SU-DHL-6 (cell line): ENCODE measurements around the gene XPO5.

Source experiments
- H2AFZ ChIP-seq: fragments of 200-600 bp; sonication (generic); 2 replicates; pipeline ENCODE4 v1.6.1; 2014; ENCODE audit warnings: low read depth, mild to moderate bottlenecking, moderate library complexity, mixed read lengths, antibody characterized with exemption, low read length; ENCODE audit not compliant: severe bottlenecking
- H3F3A ChIP-seq: fragments of 200-600 bp; shearing (Covaris generic); 2 replicates; pipeline ENCODE4 v1.6.0; 2016; ENCODE audit warnings: antibody characterized with exemption, mild to moderate bottlenecking; ENCODE audit not compliant: insufficient read depth
- H3K27ac ChIP-seq: fragments of 200-600 bp; sonication (generic); 2 replicates; pipeline ENCODE4 v1.5.1; 2016; ENCODE audit warnings: low read depth, mild to moderate bottlenecking, low read length, moderate library complexity, mixed read lengths
- H3K27me3 ChIP-seq: fragments of 200-600 bp; sonication (generic), shearing (Covaris generic); 2 replicates; pipeline ENCODE4 v1.6.0; 2014; ENCODE audit warnings: mild to moderate bottlenecking, low read length
- H3K36me3 ChIP-seq: fragments of 200-600 bp; sonication (generic); 2 replicates; pipeline ENCODE4 v1.6.1; 2014; ENCODE audit warnings: mild to moderate bottlenecking, low read length, mixed read lengths
- H3K4me2 ChIP-seq: fragments of 300-600, 200-600 bp; shearing (Covaris generic), sonication (generic); 2 replicates; pipeline ENCODE4 v1.6.0; 2014; ENCODE audit warnings: low read length, low read depth, mild to moderate bottlenecking; ENCODE audit not compliant: poor library complexity, severe bottlenecking
- H3K4me3 ChIP-seq: fragments of 200-600 bp; sonication (generic); 2 replicates; pipeline ENCODE4 v1.5.1; 2014; ENCODE audit warnings: antibody characterized with exemption, low read length, mild to moderate bottlenecking, mixed read lengths; ENCODE audit not compliant: insufficient read depth, poor library complexity, severe bottlenecking
- H3K79me2 ChIP-seq: fragments of 200-600 bp; sonication (generic); 2 replicates; pipeline ENCODE4 v1.6.1; 2014; ENCODE audit warnings: mild to moderate bottlenecking, low read length, moderate library complexity; ENCODE audit not compliant: insufficient read depth
- H3K9ac ChIP-seq: fragments of 200-600 bp; sonication (generic); 2 replicates; pipeline ENCODE4 v1.7.0; 2014; ENCODE audit warnings: mild to moderate bottlenecking, low read length
- H3K9me2 ChIP-seq: fragments of 200-600 bp; sonication (generic); replicated peaks from 2 replicates; pipeline ENCODE4 v1.6.1; 2014; ENCODE audit warnings: low read length; ENCODE audit not compliant: insufficient read depth
- H3K9me3 ChIP-seq: fragments of 200-600 bp; sonication (generic); 2 replicates; pipeline ENCODE4 v1.6.1; 2014; ENCODE audit warnings: low read length, mixed read lengths; ENCODE audit not compliant: insufficient read depth
- H4K20me1 ChIP-seq: fragments of 200-600 bp; sonication (generic); 2 replicates; pipeline ENCODE4 v1.6.1; 2014; ENCODE audit warnings: low read depth, mild to moderate bottlenecking, antibody characterized with exemption, low read length, moderate library complexity, mixed read lengths
- CTCF ChIP-seq: fragments of 200-600 bp; sonication (generic); IDR thresholded peaks from one replicate; pipeline ENCODE4 v1.5.1; 2017; ENCODE audit warnings: antibody characterized with exemption, mild to moderate bottlenecking, low read length, moderate library complexity; ENCODE audit not compliant: insufficient read depth, poor library complexity, severe bottlenecking
- EZH2phosphoT487 ChIP-seq: fragments of 200-600 bp; sonication (generic), shearing (Covaris generic); conservative IDR thresholded peaks from 2 replicates; pipeline ENCODE4 v1.6.1; 2018; ENCODE audit warnings: mild to moderate bottlenecking, antibody characterized with exemption, low read length, moderate library complexity, mixed read lengths

The XPO5 gene

DNA sequence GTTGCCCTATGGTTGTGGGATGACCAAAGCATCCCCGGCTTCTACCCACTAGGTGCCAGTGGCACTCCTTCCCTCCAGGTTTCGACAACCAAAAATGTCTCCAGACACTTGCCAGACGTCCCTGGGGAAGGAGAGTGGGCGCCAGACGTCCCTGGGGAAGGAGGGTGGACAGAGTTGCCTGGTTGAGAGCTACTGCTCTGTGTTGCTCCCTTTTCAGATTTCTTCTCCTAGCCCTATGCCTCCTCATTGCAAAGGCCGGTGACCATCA is 78.8 kb downstream of the XPO5 start:
- no peaks in the 10 kb centered on the region for H3K36me3 ChIP-seq
- no peak overlapping the region for H3K4me3 ChIP-seq
- TF ChIP-seq CTCF = no peak
- TF ChIP-seq EZH2phosphoT487 = no peak
- no peaks in the 10 kb centered on the region for H3K79me2 ChIP-seq
- H3K9ac ChIP-seq = no peak overlapping the region
- H3K9me2 ChIP-seq = no peaks in the 10 kb centered on the region
- no peak overlapping the region for H2AFZ ChIP-seq
- H3F3A ChIP-seq = no peaks in the 10 kb centered on the region
- no peaks in the 10 kb centered on the region for H3K9me3 ChIP-seq
- H3K27ac ChIP-seq = no peak overlapping the region
- no peak overlapping the region for H3K4me2 ChIP-seq
- H3K27me3 ChIP-seq = no peaks in the 10 kb centered on the region
- H4K20me1 ChIP-seq = no peaks in the 10 kb centered on the region

GRCh38 chr6:43496370-43497128 is 79.3 kb downstream of the XPO5 start:
- Histone ChIP-seq H3K9me2 (no peaks in the 10 kb centered on the region), H3K4me2 (no peak overlapping the region), H3K27me3 (no peaks in the 10 kb centered on the region), H3K9ac (no peak overlapping the region), H3K9me3 (no peaks in the 10 kb centered on the region), H3F3A (no peaks in the 10 kb centered on the region), H2AFZ (no peak overlapping the region), H3K79me2 (no peaks in the 10 kb centered on the region), H3K36me3 (no peaks in the 10 kb centered on the region), H3K4me3 (no peak overlapping the region), H3K27ac (no peak overlapping the region), H4K20me1 (no peaks in the 10 kb centered on the region)
- TF ChIP-seq EZH2phosphoT487 (no peak), CTCF (peak; percentile 41)

DNA sequence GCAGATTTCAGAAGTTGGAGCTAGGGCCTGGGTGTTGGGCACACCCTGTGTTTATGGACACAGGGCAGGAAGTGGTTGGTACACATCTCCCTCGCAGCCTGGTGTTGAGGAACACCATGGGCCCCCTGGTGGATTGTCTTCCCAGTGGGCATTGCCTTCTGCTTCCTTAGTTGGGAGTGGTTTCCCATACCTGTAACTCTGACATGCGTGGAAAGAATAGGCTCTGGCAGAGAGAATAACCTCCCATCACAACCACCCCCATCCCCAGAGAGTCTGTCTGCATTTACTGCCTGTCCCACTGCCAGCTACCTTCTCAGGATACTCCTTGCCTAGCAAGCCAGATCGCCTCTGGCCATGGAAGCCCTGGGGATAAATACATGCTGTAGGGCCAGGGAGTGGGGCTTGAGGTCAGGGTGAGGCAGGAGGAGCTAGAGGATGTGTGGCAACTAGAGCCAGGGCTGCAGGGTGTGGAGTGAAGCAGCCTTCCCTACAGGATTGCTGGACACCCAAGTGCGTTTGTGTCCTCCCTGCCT is 80.4 kb downstream of the XPO5 start:
- Histone ChIP-seq H3K4me2 (no peak overlapping the region), H3K9ac (no peak overlapping the region), H3K27ac (no peak overlapping the region), H3F3A (no peaks in the 10 kb centered on the region), H4K20me1 (no peaks in the 10 kb centered on the region), H3K9me3 (no peaks in the 10 kb centered on the region), H3K9me2 (no peaks in the 10 kb centered on the region), H3K4me3 (no peak overlapping the region), H3K27me3 (no peaks in the 10 kb centered on the region), H3K79me2 (no peaks in the 10 kb centered on the region), H3K36me3 (no peaks in the 10 kb centered on the region), H2AFZ (no peak overlapping the region)
- no peak for TF ChIP-seq CTCF
- no peak for TF ChIP-seq EZH2phosphoT487
